ENCODE results near the gene HMG20A. TPM values are rescaled to one million over a fixed set of nuclear protein-coding genes. Genes with fewer than 3 reads are reported as not detected.
A peak's percentile ranks its signal among the peaks of the same experiment; 100 is the strongest.

The HMG20A gene
- total RNA-seq, 1 experiment from 2014 or later = 62.2 TPM

GRCh38 chr15:77511869-77512268, 91.2 kb downstream of the HMG20A start:
- Mint-ChIP-seq H3K36me3 (peaks cover 17% of the 10 kb centered on the region), H3K27ac (no peak overlapping the region; the same call in 1 of the 2 replicates), H3K4me3 (no peak overlapping the region), H3K4me1 (peaks cover 74% of the 10 kb centered on the region), H3K27me3 (ENCODE audit: low read depth) (no peaks in the 10 kb centered on the region), H3K9me3 (peaks cover 15% of the 10 kb centered on the region)
- DNase-seq (ENCODE audit: low spot score) (no peak), ATAC-seq (no peak)
- TF ChIP-seq, protein P1, sequence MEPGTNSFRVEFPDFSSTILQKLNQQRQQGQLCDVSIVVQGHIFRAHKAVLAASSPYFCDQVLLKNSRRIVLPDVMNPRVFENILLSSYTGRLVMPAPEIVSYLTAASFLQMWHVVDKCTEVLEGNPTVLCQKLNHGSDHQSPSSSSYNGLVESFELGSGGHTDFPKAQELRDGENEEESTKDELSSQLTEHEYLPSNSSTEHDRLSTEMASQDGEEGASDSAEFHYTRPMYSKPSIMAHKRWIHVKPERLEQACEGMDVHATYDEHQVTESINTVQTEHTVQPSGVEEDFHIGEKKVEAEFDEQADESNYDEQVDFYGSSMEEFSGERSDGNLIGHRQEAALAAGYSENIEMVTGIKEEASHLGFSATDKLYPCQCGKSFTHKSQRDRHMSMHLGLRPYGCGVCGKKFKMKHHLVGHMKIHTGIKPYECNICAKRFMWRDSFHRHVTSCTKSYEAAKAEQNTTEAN (CRISPR knock-in tag; IDR thresholded peaks at IDR 0.05) = no peak
- TF ChIP-seq ZNF263 (CRISPR knock-in tag; IDR thresholded peaks at IDR 0.05; ENCODE audit: low read depth) = no peak
- no peak for TF ChIP-seq KAT7 (CRISPR knock-in tag; IDR thresholded peaks at IDR 0.05; ENCODE audit: borderline replicate concordance)
- TF ChIP-seq, protein P2, sequence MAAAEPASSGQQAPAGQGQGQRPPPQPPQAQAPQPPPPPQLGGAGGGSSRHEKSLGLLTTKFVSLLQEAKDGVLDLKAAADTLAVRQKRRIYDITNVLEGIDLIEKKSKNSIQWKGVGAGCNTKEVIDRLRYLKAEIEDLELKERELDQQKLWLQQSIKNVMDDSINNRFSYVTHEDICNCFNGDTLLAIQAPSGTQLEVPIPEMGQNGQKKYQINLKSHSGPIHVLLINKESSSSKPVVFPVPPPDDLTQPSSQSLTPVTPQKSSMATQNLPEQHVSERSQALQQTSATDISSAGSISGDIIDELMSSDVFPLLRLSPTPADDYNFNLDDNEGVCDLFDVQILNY (CRISPR knock-in tag; IDR thresholded peaks at IDR 0.05) = no peak
- TF ChIP-seq AR (CRISPR knock-in tag; IDR thresholded peaks at IDR 0.05) = no peak
- TF ChIP-seq HMGA2 (CRISPR knock-in tag; IDR thresholded peaks at IDR 0.05) = no peak
- TF ChIP-seq, protein P3, sequence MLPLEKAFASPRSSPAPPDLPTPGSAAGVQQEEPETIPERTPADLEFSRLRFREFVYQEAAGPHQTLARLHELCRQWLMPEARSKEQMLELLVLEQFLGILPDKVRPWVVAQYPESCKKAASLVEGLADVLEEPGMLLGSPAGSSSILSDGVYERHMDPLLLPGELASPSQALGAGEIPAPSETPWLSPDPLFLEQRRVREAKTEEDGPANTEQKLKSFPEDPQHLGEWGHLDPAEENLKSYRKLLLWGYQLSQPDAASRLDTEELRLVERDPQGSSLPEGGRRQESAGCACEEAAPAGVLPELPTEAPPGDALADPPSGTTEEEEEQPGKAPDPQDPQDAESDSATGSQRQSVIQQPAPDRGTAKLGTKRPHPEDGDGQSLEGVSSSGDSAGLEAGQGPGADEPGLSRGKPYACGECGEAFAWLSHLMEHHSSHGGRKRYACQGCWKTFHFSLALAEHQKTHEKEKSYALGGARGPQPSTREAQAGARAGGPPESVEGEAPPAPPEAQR (CRISPR knock-in tag; IDR thresholded peaks at IDR 0.05) = no peak
- TF ChIP-seq ZNF416 (CRISPR knock-in tag; IDR thresholded peaks at IDR 0.05) = no peak
- TF ChIP-seq NR2C2 (CRISPR knock-in tag; IDR thresholded peaks at IDR 0.05) = no peak
- POLR2A ChIA-PET = no interaction called here
- CTCF ChIA-PET = no interaction called here

DNA sequence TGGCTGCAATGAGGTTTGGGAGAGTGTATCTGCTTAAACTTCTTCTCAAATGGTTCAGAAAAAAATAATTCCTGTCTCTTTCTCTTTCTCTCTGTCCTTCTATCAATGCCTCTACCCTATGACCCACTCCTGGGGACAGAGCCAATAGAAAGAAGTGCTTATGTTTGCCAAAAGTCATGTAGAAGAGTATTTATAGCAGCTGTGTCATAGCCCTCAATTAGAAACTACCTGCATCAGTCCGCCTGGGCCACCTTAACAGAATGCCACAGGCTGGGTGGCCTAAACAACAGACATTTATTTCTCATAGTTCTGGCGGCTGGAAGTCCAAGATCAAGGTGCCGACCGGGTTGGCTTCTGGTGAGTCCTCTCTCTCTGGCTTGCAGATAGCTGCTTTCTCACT, 92.5 kb downstream of the HMG20A start:
- H3K27ac Mint-ChIP-seq = peak overlapping the region; percentile 24; the same call in 1 of the 2 replicates
- no peaks in the 10 kb centered on the region; the same call in 1 of the 2 replicates for H3K27me3 Mint-ChIP-seq (ENCODE audit: low read depth)
- H3K4me1 Mint-ChIP-seq = peaks cover 72% of the 10 kb centered on the region
- H3K4me3 Mint-ChIP-seq = no peak overlapping the region
- no peak for TF ChIP-seq AR (CRISPR knock-in tag; IDR thresholded peaks at IDR 0.05)
- TF ChIP-seq, protein P4, sequence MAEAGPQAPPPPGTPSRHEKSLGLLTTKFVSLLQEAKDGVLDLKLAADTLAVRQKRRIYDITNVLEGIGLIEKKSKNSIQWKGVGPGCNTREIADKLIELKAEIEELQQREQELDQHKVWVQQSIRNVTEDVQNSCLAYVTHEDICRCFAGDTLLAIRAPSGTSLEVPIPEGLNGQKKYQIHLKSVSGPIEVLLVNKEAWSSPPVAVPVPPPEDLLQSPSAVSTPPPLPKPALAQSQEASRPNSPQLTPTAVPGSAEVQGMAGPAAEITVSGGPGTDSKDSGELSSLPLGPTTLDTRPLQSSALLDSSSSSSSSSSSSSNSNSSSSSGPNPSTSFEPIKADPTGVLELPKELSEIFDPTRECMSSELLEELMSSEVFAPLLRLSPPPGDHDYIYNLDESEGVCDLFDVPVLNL (CRISPR knock-in tag; IDR thresholded peaks at IDR 0.05; ENCODE audit: borderline replicate concordance, low read depth) = no peak
- no peak for TF ChIP-seq ZNF121 (CRISPR knock-in tag; IDR thresholded peaks at IDR 0.05)
- no peak for TF ChIP-seq ZNF423 (CRISPR knock-in tag; IDR thresholded peaks at IDR 0.05)
- TF ChIP-seq, protein P5, sequence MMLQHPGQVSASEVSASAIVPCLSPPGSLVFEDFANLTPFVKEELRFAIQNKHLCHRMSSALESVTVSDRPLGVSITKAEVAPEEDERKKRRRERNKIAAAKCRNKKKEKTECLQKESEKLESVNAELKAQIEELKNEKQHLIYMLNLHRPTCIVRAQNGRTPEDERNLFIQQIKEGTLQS (CRISPR knock-in tag; conservative IDR thresholded peaks at IDR 0.05) = no peak
- no peak for TF ChIP-seq FOXP1 (CRISPR knock-in tag; IDR thresholded peaks at IDR 0.05; ENCODE audit: borderline replicate concordance)
- TF ChIP-seq SMAD4 (CRISPR knock-in tag; IDR thresholded peaks at IDR 0.05) = no peak
- no peak for TF ChIP-seq ZNF671 (CRISPR knock-in tag; IDR thresholded peaks at IDR 0.05)
- TF ChIP-seq, protein P6, sequence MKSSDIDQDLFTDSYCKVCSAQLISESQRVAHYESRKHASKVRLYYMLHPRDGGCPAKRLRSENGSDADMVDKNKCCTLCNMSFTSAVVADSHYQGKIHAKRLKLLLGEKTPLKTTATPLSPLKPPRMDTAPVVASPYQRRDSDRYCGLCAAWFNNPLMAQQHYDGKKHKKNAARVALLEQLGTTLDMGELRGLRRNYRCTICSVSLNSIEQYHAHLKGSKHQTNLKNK (CRISPR knock-in tag; IDR thresholded peaks at IDR 0.05) = no peak
- TF ChIP-seq ZNF416 (CRISPR knock-in tag; IDR thresholded peaks at IDR 0.05) = no peak
- peaks cover 17% of the 10 kb centered on the region for H3K36me3 Mint-ChIP-seq
- CTCF ChIA-PET = interaction anchor here (1.9 kb wide), 1 partner anchor 16 kb away, joined by 10 read pairs; no protein-coding TSS in a partner anchor
- no peak for DNase-seq (ENCODE audit: low spot score)
- peaks cover 15% of the 10 kb centered on the region for H3K9me3 Mint-ChIP-seq
- no peak for ATAC-seq
- POLR2A ChIA-PET = no interaction called here

All from WTC11 (cell line).